SU-DHL-6 (cell line): ENCODE measurements around the gene CDIP1.
A peak's percentile ranks its signal among the peaks of the same experiment; 100 is the strongest.

Experiments used
- H2AFZ ChIP-seq: fragments of 200-600 bp; sonication (generic); 2 replicates; pipeline ENCODE4 v1.6.1; 2014; ENCODE audit warnings: low read depth, mild to moderate bottlenecking, moderate library complexity, mixed read lengths, antibody characterized with exemption, low read length; ENCODE audit not compliant: severe bottlenecking
- H3F3A ChIP-seq: fragments of 200-600 bp; shearing (Covaris generic); 2 replicates; pipeline ENCODE4 v1.6.0; 2016; ENCODE audit warnings: antibody characterized with exemption, mild to moderate bottlenecking; ENCODE audit not compliant: insufficient read depth
- H3K27ac ChIP-seq: fragments of 200-600 bp; sonication (generic); 2 replicates; pipeline ENCODE4 v1.5.1; 2016; ENCODE audit warnings: low read depth, mild to moderate bottlenecking, low read length, moderate library complexity, mixed read lengths
- H3K27me3 ChIP-seq: fragments of 200-600 bp; sonication (generic), shearing (Covaris generic); 2 replicates; pipeline ENCODE4 v1.6.0; 2014; ENCODE audit warnings: mild to moderate bottlenecking, low read length
- H3K36me3 ChIP-seq: fragments of 200-600 bp; sonication (generic); 2 replicates; pipeline ENCODE4 v1.6.1; 2014; ENCODE audit warnings: mild to moderate bottlenecking, low read length, mixed read lengths
- H3K4me2 ChIP-seq: fragments of 300-600, 200-600 bp; shearing (Covaris generic), sonication (generic); 2 replicates; pipeline ENCODE4 v1.6.0; 2014; ENCODE audit warnings: low read length, low read depth, mild to moderate bottlenecking; ENCODE audit not compliant: poor library complexity, severe bottlenecking
- H3K4me3 ChIP-seq: fragments of 200-600 bp; sonication (generic); 2 replicates; pipeline ENCODE4 v1.5.1; 2014; ENCODE audit warnings: antibody characterized with exemption, low read length, mild to moderate bottlenecking, mixed read lengths; ENCODE audit not compliant: insufficient read depth, poor library complexity, severe bottlenecking
- H3K79me2 ChIP-seq: fragments of 200-600 bp; sonication (generic); 2 replicates; pipeline ENCODE4 v1.6.1; 2014; ENCODE audit warnings: mild to moderate bottlenecking, low read length, moderate library complexity; ENCODE audit not compliant: insufficient read depth
- H3K9ac ChIP-seq: fragments of 200-600 bp; sonication (generic); 2 replicates; pipeline ENCODE4 v1.7.0; 2014; ENCODE audit warnings: mild to moderate bottlenecking, low read length
- H3K9me2 ChIP-seq: fragments of 200-600 bp; sonication (generic); replicated peaks from 2 replicates; pipeline ENCODE4 v1.6.1; 2014; ENCODE audit warnings: low read length; ENCODE audit not compliant: insufficient read depth
- H3K9me3 ChIP-seq: fragments of 200-600 bp; sonication (generic); 2 replicates; pipeline ENCODE4 v1.6.1; 2014; ENCODE audit warnings: low read length, mixed read lengths; ENCODE audit not compliant: insufficient read depth
- H4K20me1 ChIP-seq: fragments of 200-600 bp; sonication (generic); 2 replicates; pipeline ENCODE4 v1.6.1; 2014; ENCODE audit warnings: low read depth, mild to moderate bottlenecking, antibody characterized with exemption, low read length, moderate library complexity, mixed read lengths
- EZH2phosphoT487 ChIP-seq: fragments of 200-600 bp; sonication (generic), shearing (Covaris generic); conservative IDR thresholded peaks from 2 replicates; pipeline ENCODE4 v1.6.1; 2018; ENCODE audit warnings: mild to moderate bottlenecking, antibody characterized with exemption, low read length, moderate library complexity, mixed read lengths
- TF ChIP-seq, protein P1 (sequence below): fragments of 200-600 bp; sonication (generic); IDR thresholded peaks from one replicate; pipeline ENCODE4 v1.5.1; 2017; ENCODE audit warnings: antibody characterized with exemption, mild to moderate bottlenecking, low read length, moderate library complexity; ENCODE audit not compliant: insufficient read depth, poor library complexity, severe bottlenecking

The CDIP1 gene

DNA sequence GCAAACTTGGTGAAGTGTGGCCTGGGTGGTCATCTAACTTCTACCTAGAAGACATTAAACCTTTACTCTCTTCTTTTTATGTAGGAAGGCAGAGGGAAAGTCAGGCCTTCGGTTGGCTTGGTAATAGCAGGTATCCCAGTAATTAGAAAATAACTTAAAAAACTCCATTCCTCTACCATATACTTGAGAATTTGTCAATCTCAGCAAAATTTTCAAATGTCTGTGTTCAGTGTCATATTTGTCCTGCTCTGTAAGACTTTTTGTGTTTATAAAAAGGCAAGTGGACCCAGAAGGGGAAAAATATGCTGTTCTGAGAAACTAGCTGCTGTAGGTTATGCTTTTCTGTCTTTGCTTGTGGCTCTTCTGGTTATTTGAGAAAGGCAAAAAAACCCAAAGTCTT is 56.6 kb downstream of the CDIP1 start:
- no peak overlapping the region for H3K4me2 ChIP-seq
- no peak overlapping the region for H2AFZ ChIP-seq
- H3F3A ChIP-seq: 0 out of 2 replicates have a peak, but pooled peaks cover 5% of the 10 kb centered on the region
- H3K4me3 ChIP-seq: no peak overlapping the region
- no peaks in the 10 kb centered on the region for H3K27me3 ChIP-seq
- H3K27ac ChIP-seq: no peak overlapping the region
- no peaks in the 10 kb centered on the region for H4K20me1 ChIP-seq
- H3K9me2 ChIP-seq: no peaks in the 10 kb centered on the region
- no peaks in the 10 kb centered on the region for H3K36me3 ChIP-seq
- no peak overlapping the region for H3K9ac ChIP-seq
- TF ChIP-seq, protein P1, sequence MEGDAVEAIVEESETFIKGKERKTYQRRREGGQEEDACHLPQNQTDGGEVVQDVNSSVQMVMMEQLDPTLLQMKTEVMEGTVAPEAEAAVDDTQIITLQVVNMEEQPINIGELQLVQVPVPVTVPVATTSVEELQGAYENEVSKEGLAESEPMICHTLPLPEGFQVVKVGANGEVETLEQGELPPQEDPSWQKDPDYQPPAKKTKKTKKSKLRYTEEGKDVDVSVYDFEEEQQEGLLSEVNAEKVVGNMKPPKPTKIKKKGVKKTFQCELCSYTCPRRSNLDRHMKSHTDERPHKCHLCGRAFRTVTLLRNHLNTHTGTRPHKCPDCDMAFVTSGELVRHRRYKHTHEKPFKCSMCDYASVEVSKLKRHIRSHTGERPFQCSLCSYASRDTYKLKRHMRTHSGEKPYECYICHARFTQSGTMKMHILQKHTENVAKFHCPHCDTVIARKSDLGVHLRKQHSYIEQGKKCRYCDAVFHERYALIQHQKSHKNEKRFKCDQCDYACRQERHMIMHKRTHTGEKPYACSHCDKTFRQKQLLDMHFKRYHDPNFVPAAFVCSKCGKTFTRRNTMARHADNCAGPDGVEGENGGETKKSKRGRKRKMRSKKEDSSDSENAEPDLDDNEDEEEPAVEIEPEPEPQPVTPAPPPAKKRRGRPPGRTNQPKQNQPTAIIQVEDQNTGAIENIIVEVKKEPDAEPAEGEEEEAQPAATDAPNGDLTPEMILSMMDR: no peak
- no peak for TF ChIP-seq EZH2phosphoT487
- H3K9me3 ChIP-seq: no peaks in the 10 kb centered on the region
- H3K79me2 ChIP-seq: peaks cover 61% of the 10 kb centered on the region

DNA sequence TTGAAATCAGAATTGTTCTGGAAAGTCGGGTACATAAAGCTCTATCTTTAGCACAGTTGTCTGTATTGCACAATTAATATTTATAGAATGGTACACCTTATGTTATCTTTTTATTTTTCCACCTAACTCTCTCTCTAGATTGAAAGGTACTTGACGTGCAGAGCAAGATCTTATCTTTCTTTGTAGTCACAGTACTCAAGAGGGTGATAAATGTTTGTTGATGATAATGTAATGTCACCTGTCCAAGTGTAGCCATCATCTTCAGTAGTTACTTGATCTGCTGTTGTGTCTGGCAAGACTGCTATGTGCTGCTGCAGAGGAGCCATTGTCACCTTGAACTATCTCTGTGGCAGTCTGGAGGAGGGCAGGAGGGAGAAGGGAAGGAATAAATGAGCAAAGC is 57.0 kb downstream of the CDIP1 start:
- Histone ChIP-seq H2AFZ (no peak overlapping the region), H3K27me3 (no peaks in the 10 kb centered on the region), H3K9ac (no peak overlapping the region), H3K79me2 (peaks cover 62% of the 10 kb centered on the region), H3K4me3 (no peak overlapping the region), H3K9me3 (no peaks in the 10 kb centered on the region), H3K27ac (no peak overlapping the region), H3F3A (0 out of 2 replicates have a peak, but pooled peaks cover 5% of the 10 kb centered on the region), H3K36me3 (no peaks in the 10 kb centered on the region), H4K20me1 (no peaks in the 10 kb centered on the region), H3K9me2 (no peaks in the 10 kb centered on the region), H3K4me2 (no peak overlapping the region)
- TF ChIP-seq EZH2phosphoT487: no peak
- TF ChIP-seq, protein P1: no peak

DNA sequence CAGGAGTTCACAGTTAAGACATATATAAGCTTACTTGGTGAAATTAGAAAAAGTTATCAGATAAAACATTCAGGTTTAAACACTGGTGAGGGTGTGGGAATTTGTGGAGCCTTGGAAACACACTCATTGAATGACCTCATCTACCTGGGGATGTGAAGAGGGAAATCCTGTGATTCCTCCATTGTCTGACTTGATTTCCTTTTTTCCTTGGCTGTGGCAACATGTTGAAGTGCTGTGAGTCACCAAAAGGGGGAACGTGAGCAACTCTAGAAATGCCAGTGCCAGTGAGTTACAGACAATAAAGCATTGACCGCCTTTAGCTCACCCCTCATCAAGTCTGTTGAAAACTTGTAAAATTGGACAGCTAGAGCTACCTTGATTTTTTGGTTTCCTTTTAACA is 60.6 kb downstream of the CDIP1 start:
- Histone ChIP-seq H3K9ac (no peak overlapping the region), H3K9me2 (no peaks in the 10 kb centered on the region), H2AFZ (no peak overlapping the region), H3F3A (peaks cover 30% of the 10 kb centered on the region), H3K36me3 (no peaks in the 10 kb centered on the region), H4K20me1 (no peaks in the 10 kb centered on the region), H3K27ac (no peak overlapping the region), H3K9me3 (no peaks in the 10 kb centered on the region), H3K27me3 (no peaks in the 10 kb centered on the region), H3K4me3 (no peak overlapping the region), H3K4me2 (peak overlapping the region; percentile 82), H3K79me2 (peaks cover 71% of the 10 kb centered on the region)
- TF ChIP-seq, protein P1: no peak
- no peak for TF ChIP-seq EZH2phosphoT487
